Activated CD4-positive, CD25-positive, alpha-beta regulatory T cell treated with anti-CD3 and anti-CD28 coated beads, Interleukin-2, amount 50 U/mL, for 16 hours (primary cell): ENCODE results near the gene CSNK1G1.
"Not testable (repeated sequence)": the region's sequence is repeated elsewhere in the genome, so short reads cannot be mapped to it uniquely, and the experiment has no call there.

Experiments
- DNase-seq: peaks from one replicate; pipeline ENCODE4 v3.0.0-alpha.2; 2020; ENCODE audit warnings: low read depth, low spot score

Gene CSNK1G1

DNA sequence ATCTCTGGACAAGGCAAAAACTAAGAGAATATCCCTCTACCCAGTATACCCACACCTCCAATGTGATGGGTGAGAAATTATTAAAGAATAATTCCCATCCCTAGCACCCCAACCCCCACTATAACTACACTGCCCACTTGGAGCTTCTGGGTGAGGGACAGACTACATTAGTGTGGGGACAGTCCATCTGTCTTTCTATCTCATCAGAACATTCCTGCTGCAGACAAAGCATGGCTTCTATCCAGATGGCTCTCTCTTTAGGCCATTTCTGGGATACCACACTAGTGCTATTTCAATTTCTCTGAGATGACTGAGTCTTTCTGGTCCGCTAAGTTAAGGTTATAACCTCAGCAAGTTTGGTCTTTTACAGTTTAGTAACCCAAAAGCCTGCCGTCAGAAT is 6.6 kb downstream of the CSNK1G1 start:
- no peak for DNase-seq

DNA sequence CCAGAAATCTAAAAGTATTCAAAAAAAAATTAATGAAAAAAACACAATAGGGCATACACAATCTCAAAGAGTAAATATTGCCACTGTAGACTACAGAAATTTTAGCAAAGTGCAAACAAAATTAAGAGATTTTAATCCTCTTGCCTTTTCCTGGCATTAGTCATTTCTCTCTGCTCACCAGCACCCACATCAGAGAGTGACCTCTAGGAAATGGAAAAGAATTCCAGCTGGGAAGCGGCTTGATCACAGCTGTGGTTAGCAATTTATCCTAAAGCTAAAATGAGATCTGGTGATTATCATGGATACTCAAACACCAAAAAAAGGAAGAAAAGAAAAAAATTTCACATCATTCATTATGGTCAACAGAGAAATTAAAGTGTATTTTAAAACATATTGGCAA is 7.5 kb downstream of the CSNK1G1 start:
- no peak for DNase-seq

DNA sequence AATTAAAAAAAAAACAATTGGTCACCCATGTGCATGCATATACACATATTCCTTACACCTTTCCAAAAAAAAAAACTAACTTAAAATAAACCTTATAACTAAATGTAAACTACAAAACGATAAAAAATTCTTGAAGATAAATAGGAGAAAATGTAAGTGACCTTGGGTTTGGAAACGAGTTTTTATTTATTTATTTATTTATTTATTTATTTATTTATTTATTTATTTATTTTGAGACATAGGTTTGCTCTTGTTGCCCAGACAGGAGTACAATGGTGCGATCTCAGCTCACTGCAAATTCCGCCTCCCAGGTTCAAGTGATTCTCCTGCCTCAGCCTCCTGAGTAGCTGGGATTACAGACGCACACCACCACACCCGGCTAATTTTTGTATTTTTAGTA is 9.7 kb downstream of the CSNK1G1 start:
- not testable (repeated sequence) for DNase-seq

DNA sequence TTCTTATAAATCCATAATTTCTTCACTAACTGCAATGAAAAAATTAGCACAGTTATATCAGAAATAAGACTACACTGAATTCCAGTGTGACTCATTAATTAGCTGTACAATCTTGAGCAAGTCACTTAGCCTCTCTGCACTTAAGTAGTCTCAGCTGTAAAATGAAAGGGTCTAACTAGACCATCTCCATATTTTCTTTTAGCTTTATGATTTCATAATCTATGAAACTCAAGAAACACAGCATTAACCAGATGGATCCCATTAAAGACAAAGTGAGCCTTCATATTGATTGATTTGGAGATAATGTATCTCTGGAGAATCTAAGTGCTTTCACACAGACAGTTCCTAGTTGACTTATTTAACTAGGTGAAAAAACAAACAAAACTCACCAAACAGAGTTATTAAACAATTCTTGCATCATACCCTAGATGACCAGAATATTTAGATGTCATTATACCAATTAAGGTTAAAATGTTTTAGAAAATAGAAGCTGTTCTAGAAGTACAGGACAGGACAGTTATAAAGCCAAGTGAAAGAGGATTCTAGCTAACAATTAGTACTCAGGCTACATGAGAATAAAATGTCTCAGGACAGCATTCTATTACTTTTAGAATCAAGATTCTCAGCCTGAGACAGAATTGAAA is 11.2 kb downstream of the CSNK1G1 start:
- DNase-seq: no peak

DNA sequence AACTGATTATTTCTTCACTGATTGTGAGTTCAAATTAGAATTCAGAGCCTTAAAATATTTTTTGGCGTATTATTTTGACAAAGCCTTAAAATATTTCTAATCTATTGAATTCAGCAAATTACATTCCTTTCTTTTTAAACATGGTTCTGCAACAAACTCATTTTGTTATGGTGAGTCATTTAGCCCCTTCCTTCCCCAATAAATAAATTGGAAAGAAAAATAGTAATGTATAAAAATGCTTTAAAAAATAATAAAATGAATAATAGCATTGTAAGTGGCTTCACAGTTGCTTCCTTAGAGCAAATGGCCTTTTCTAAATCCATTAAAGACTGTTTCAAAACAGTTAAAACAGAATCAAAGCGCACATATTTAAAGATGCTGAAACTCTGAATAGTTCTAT is 12.1 kb downstream of the CSNK1G1 start:
- DNase-seq: no peak

DNA sequence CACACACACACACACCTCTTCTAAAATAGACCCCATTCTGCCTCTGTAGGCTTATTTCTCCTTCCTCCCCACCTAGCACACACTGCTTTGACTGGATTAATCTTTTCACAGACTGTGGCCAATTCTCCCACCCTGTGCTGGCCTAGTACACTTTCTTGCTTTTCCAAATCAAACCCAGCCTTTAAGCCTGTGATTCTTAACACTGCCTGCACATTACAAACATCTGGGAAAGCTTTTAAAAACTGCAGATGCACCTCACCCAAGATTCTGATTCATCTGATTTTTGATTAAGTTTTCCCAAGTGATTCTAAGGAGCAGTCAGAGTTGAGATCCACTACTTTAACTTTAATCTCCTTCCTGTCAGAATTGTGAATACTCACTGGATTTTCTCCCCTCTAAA is 12.8 kb downstream of the CSNK1G1 start:
- DNase-seq: no peak

DNA sequence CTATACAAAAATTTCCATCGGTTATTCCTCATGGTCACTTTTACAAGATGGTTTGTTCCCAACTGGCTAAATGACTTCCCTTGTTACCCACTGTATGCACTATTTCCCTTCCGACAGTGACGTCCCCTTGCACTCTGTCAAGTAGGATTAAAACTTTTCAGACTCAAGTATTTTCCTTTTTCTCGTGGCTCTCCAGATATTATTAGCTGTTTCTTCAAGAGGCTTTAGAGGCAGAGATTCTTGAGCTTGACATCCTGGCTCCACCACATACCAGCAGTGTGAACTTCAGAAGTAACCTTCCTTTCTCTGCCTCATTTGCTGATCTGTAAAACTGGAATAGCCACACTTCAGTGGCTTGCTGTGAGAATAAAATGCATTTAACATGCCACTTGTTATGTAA is 14.0 kb downstream of the CSNK1G1 start:
- DNase-seq: no peak

DNA sequence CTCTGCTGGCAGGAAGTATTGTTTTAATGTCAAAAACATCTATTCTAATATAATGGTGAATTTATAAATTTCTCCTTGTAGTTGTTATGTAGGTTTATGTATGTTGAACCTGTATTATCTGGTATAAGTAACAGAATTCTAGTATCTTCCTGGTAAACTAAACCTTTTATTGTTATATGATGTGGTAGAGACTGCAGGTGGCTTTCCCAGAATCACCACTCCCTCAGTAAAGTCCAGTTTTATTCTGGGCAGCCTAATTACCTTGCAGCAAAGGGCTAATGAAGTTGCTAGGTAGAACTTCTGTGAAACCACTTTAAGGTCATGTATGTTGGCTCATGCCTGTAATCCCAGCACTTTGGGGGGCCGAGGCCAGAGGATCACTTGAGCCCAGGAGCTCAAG is 15.6 kb downstream of the CSNK1G1 start:
- no peak for DNase-seq

DNA sequence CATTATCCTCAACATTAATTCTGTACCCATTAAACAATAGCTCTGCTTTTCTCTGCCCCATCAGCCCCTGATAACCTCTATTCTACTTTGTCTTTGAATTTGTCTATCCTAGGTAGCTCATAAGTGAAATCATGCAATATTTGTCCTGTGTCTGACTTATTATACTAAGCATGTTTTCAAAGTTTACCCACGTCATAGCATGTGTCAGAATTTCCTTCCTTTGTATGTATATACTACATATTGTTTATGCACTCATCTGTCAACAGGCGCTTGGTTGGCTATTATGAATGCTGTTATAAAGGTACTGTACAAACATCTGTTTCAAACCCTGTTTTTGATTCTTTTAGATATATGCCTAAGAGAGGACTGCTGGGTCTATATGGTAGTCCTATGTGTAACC is 18.2 kb downstream of the CSNK1G1 start:
- DNase-seq: no peak

DNA sequence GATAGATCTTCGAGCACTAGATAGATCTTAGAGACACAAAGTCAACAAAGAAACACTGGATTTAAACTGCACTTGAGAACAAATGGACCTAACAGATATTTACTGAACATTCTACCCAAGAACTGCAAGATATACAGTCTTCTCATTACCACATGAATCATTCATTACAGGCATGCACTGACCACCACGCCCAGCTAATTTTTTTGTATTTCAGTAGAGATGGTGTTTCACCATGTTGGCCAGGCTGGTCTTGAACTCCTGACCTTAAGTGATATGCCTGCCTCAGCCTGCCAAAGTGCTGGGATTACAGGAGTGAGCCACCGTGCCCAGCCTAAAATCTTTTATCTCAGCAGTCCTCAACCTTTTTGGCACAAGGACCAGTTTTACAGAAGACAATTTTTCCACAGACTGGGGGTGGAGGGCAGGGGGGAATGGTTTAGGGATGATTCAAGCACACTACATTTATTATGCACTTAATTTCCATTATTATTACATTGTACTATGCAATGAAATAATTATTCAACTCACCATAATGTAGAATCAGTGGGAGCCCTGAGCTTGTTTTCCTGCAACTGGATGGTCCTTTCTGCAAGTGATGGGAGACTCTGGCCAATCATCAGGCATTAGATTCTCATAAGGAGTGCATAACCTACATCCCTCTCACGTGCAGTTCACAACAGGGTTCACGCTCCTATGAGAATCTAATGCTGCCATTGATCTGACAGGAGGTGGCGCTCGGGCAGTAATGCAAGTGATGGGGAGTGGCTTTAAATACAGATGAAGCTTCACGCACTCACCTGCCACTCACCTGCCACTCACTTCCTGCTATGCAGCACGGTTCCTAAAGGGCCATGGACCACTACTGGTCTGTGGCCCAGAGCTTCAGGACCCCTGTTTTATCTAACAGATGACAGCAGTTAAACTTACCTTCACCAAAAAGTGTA is 21.7 kb downstream of the CSNK1G1 start:
- peak; percentile 10 for DNase-seq

DNA sequence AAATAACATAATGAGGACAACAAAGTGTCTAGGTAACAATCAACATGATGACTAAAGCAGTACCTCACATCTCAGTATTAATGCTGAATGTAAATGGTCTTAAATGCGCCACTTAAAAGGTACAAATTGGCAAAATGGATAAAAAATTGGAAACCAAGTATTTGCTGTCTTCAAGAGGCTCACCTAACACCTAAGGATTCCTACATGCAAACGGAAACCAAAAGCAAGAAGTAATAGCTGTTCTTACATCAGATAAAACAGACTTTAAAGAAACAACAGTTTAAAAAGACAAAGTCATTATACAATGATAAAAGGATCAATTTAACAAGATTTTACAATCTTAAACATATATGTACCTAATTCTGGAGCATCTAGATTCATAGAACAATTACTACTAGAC is 22.5 kb downstream of the CSNK1G1 start:
- DNase-seq: no peak

DNA sequence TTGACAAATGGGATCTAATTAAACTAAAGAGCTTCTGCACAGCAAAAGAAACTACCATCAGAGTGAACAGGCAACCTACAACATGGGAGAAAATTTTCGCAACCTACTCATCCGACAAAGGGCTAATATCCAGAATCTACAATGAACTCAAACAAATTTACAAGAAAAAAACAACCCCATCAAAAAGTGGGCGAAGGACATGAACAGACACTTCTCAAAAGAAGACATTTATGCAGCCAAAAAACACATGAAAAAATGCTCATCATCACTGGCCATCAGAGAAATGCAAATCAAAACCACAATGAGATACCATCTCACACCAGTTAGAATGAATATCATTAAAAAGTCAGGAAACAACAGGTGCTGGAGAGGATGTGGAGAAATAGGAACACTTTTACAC is 24.3 kb downstream of the CSNK1G1 start:
- not testable (repeated sequence) for DNase-seq

DNA sequence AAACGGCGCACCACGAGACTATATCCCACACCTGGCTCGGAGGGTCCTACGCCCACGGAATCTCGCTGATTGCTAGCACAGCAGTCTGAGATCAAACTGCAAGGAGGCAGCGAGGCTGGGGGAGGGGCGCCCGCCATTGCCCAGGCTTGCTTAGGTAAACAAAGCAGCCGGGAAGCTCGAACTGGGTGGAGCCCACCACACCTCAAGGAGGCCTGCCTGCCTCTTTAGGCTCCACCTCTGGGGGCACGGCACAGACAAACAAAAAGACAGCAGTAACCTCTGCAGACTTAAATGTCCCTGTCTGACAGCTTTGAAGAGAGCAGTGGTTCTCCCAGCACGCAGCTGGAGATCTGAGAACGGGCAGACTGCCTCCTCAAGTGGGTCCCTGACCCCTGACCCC is 29.0 kb downstream of the CSNK1G1 start:
- DNase-seq: not testable (repeated sequence)

DNA sequence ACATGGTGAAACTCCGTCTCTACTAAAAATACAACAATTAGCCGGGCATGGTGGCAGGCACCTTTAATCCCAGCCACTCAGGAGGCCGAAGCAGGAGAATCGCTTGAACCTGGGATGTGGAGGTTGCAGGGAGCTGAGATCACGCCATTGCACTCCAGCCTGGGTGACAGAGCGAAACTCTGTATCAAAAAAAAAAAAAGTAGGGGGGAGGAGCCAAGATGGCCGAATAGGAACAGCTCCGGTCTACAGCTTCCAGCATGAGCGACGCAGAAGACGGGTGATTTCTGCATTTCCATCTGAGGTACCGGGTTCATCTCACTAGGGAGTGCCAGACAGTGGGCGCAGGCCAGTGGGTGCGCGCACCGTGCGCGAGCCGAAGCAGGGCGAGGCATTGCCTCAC is 29.5 kb downstream of the CSNK1G1 start:
- not testable (repeated sequence) for DNase-seq

DNA sequence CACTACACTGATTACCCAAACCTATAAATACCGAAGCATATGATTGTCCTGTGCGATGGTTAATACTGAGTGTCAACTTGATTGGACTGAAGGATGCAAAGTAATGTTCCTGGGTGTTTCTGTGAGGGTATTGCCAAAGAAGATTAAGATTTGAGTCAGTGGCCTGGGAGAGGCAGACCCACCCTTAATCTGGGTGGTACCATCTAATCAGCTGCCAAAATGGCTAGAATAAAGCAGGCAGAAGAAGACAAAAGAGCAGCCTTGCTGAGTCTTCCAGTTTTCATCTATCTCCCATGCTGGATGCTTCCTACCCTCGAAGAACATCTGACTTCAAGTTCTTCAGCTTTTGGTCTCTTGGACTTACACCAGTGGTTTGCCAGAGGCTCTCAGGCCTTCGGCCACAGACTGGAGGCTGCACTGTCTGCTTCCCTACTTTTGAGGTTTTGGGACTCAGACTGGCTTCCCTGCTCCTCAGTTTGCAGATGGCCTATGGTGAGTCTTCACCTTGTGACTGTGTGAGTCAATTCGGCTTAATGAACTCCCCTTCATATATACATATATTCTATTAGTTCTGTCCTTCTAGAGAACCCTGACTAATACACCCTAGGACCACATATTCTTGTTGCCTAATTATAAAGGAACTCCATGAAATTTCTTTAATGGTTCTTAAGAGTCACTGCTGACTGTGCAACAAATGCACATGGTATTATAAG is 31.7 kb downstream of the CSNK1G1 start:
- no peak for DNase-seq

DNA sequence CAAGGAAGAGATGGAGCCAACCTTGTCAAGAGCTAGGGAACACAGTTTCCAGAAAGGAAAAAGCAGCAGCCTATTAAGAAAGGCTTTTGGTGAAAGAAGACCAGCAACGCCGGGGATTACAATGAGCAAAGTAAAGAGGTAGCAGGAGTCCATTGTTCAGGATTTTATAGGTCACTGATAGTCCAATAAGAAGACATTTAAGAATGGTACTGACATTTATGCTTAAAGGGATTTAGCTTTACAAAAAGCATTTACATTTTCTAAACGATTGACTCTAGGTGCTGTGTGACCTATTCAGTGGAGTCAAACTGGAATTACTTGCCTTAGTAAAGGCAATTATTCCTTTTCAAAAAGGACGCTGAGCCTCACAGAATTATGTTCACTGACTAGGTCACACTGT is 40.8 kb downstream of the CSNK1G1 start:
- DNase-seq: no peak

DNA sequence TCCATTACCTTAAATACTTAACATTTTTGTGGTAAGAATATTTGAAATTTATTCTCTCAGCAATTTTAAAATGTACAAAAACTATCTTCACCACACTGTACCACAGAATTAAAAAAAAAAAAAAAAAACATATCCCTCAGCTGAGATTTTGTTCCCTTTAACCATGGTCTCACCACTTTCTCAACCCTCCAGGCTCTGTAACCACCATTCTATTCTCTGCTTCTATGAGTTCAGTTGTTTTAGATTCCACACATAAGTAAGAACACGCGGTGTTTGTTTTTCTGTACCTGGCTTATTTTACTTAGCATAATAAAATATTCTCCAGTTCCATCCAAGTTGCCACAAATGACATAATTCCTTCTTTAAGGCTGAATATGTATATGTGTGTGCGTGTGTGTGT is 41.5 kb downstream of the CSNK1G1 start:
- DNase-seq: no peak

DNA sequence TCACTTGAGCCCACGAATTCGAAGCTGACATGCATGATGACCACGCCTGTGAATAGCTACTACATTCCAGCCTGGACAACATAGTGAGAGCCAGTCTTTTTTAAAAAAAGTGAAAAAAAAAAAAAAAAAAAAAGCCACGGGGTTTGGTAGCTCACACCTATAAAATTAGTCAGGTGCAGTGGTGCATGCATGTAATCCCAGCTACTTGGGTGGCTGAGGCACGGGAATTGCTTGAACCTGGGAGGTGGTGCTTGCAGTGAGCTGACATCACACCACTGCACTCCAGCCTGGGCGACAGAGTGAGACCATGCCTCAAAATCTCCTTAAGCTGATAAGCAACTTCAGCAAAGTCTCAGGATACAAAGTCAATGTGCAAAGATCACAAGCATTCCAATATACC is 44.4 kb downstream of the CSNK1G1 start:
- no peak for DNase-seq

DNA sequence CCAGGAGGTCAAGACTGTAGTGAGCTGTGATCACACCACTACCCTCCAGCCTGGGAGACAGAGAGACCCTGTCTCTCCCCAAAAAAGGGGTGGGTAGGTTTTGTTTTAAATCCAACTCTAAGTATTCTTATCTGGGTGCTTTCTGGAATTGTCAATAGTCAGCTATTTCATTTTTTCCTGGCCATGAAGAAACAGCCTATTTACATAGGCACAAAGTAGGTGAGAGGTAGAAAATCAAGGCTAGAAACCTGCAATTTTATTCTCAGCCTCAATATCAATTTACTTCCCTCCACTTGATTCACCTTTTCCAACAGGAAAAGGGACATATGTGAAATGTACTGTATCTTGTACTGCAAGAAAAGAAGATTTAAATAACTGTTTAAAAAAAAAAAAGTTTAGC is 45.9 kb downstream of the CSNK1G1 start:
- DNase-seq: no peak

DNA sequence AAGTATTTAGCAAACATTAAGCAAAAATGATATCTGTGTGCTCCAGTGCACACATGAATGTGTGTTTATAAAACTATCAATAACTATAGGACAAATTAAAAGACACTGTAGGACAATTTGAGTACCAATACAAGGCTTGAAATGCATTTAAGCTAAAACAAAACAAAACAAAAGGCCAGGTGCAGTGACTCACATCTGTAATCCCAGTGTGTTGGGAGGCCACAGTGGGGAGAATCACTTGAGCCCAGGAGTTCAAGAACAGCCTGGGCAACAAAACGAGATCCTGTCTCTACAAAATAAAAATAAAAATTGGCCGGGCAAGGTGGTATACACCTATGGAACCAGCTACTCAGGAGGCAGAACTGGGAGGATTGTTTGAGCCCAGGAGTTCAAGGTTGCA is 50.7 kb downstream of the CSNK1G1 start:
- no peak for DNase-seq

DNA sequence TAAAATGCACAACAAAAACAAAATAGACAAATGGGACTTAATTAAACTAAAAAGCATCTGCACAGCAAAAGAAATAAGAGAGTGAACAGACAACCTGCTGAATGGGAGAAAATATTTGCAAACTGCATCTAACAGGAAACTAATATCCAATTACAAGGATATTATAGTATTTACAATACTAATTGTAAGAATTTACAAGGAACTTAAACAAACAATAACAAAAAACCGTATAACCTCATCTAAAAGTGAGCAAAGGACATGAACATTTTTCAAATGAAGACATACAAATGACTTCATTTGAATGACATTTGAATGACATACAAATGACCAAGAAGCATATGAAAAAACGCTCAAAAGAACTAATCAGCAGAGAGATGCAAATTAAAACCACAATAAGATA is 66.4 kb downstream of the CSNK1G1 start:
- DNase-seq: no peak

DNA sequence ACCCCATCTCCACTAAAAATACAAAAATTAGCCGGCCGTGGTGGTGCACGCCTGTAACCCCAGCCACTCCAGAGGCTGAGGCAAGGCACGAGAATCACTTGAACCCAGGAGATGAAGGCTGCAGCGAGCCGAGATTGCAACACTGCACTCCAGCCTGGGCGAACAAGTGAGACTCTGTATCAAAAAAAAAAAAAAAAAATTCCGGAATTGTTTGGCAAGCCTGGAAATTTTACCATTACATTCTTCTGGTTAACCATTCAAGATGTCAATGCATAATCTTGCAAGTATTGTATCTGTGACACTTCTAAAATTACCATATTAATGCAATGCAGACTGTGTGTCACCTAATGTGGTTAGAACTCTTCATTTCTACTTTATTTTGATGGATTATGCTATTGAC is 67.0 kb downstream of the CSNK1G1 start:
- no peak for DNase-seq

DNA sequence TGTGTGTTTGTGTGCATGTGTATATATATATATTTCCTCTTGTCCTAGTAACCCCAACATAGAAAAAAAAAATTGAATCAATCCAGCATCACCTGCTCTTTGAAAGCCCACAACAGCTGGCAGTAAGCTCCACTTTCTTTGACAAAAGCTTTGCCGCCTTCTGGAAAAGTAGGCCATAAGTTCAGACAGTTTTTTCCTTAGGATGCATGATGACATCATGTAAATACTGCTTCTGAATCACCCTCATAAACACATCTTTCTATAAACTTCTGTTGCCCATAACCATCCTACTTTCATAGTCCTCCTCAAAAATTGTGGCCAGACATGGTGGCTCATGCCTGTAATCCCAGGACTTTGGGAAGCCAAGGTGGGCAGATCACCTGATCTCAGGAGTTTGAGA is 67.4 kb downstream of the CSNK1G1 start:
- DNase-seq: no peak
